AG10803 (cell line): Measurements from ENCODE around the gene MAPT.

ENCODE experiments used
- DNase-seq: peaks from one replicate; pipeline ENCODE4 v3.0.0; 2010; ENCODE audit warnings: low read depth
- H3K4me3 ChIP-seq: 2 replicates; pipeline ENCODE4 v1.5.1; 2011; ENCODE audit warnings: mild to moderate bottlenecking, low read length, control low read depth
- CTCF ChIP-seq: conservative IDR thresholded peaks from 2 replicates; pipeline ENCODE4 v1.5.1; 2011; ENCODE audit warnings: mild to moderate bottlenecking, low read length, control low read depth, inconsistent platforms

The MAPT gene

GRCh38 chr17:46008591-46008990 lies 114.2 kb downstream of the MAPT start:
- no peak overlapping the region for H3K4me3 ChIP-seq
- TF ChIP-seq CTCF: no peak
- no peak for DNase-seq

- no peak for TF ChIP-seq CTCF
- DNase-seq: peak; percentile 60
- no peak overlapping the region for H3K4me3 ChIP-seq
These were observed 115.6 kb downstream of the MAPT start for GRCh38 chr17:46009681-46010596.

- no peak overlapping the region for H3K4me3 ChIP-seq
- no peak for DNase-seq
- TF ChIP-seq CTCF: no peak
These were observed 116.3 kb downstream of the MAPT start for GRCh38 chr17:46010597-46011186.

- no peak for DNase-seq
- no peak for TF ChIP-seq CTCF
- H3K4me3 ChIP-seq: no peak overlapping the region
These were observed 117.6 kb downstream of the MAPT start for GRCh38 chr17:46011711-46012505.

GRCh38 chr17:46012506-46013079 lies 118.2 kb downstream of the MAPT start:
- H3K4me3 ChIP-seq: no peak overlapping the region
- no peak for DNase-seq
- no peak for TF ChIP-seq CTCF

- H3K4me3 ChIP-seq: no peak overlapping the region
- TF ChIP-seq CTCF: no peak
- DNase-seq: no peak
These were observed 118.8 kb downstream of the MAPT start for GRCh38 chr17:46013127-46013501.
